Left renal cortex interstitium (tissue), 4 donors: ENCODE data around the gene MPC1. TPM values are rescaled to one million over a fixed set of nuclear protein-coding genes. Genes with fewer than 3 reads are reported as not detected.
"Not testable (repeated sequence)": the region's sequence is repeated elsewhere in the genome, so short reads cannot be mapped to it uniquely, and the experiment has no call there.

Experiments
- DNase-seq, 4 donors: peaks; one replicate each; pipeline ENCODE4 v3.0.0-alpha.2; 2013; ENCODE audit warnings: low read depth in 4 of 4, low spot score in 2 of 4, missing footprints in 1 of 4
- polyA plus RNA-seq, 4 donors: library from polyadenylated mRNA; unstranded; fragments of 120-200 nt; gene quantifications; one replicate each; pipeline ENCODE4 v1.2.1, GENCODE V29; 2013; ENCODE audit not compliant: insufficient read length in 4 of 4

The MPC1 gene
- polyA plus RNA-seq, 4 donors: 79.8 to 91.6 (median 87.2) TPM

DNA sequence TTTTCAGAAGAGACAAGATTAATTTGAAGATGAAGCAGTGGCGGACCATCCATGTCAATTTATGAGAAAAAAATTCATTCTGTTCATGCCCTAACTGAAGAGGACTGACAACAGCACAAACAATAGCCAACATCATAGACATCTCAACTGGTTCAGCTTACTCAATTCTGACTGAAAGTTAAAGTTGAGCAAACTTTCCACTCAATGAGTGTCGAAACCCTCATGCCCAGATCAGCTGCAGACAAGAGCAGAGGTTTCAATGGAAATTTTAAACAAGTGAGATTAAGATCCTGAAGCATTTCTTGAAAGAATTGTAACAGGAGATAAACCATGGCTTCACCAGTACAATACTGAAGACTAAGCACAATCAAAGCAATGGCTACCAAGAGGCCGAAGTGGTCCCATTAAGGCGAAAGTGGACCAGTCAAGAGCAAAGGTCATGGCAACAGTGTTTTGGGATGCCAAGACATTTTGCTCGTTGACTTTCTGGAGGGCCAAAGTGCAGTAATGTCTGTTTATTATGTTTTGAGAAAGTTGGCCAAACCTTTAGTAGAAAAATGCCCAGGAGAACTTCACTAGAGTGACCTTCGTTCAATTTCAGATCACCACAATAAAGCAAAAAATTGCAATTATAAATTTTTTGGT, 34.3 kb downstream of the MPC1 start:
- no peak for DNase-seq

DNA sequence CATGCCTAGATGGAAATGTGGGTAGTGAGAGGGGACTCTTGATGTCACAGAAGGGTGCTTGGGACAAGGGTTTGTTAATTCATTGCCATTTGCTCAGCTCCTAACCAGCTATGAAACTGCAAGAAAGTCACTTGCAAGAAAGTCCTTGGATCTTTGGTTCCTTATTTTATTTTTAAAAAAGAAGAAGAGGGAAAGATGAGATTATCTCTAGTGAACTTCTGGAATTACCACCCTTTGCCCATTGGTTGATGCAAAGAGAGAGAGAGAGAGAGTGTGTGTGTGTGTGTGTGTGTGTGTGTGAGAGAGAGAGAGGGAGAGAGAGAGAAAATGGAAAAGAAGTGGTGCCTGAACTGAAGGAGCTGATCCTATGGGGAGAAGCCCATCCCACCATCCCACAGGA, 35.8 kb downstream of the MPC1 start:
- no peak for DNase-seq

DNA sequence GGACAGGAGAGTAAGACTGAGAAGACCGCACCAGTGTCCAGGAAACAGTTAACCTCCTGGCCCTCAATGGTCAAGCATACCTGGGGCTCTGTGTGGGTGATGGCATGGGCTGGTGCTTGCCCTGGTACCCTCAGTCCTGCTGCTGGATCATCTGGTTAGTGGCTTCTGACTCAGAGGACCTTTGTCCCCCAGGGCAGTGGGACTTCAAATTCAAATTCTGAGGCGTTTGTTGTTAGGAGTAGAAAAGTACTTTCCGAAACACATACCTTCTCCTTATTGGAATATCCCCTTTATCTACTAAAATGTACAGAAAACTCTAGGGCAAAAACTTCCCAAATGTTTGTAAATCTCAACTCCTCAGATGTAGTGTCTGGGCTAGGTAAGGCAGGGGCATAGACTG, 36.3 kb downstream of the MPC1 start:
- DNase-seq: no peak

GRCh38 chr6:166345672-166346071, 37.1 kb downstream of the MPC1 start:
- DNase-seq: not testable (repeated sequence)

GRCh38 chr6:166344921-166345320, 37.8 kb downstream of the MPC1 start:
- DNase-seq: not testable (repeated sequence)

- no peak for DNase-seq
Observed at GRCh38 chr6:166344240-166344639, 38.5 kb downstream of the MPC1 start.

GRCh38 chr6:166343150-166343487, 39.6 kb downstream of the MPC1 start:
- DNase-seq: peak in 1 of 4 donors; percentile 7

- DNase-seq: peak; percentile 53 to 78 (median 75)
Observed at GRCh38 chr6:166342349-166343149, 40.2 kb downstream of the MPC1 start, which contains the start of gene SFT2D1. Gene SFT2D1, minus strand, starts transcription at chr6:166342545. Its CDS starts 64 bp downstream, at chr6:166342481.

DNA sequence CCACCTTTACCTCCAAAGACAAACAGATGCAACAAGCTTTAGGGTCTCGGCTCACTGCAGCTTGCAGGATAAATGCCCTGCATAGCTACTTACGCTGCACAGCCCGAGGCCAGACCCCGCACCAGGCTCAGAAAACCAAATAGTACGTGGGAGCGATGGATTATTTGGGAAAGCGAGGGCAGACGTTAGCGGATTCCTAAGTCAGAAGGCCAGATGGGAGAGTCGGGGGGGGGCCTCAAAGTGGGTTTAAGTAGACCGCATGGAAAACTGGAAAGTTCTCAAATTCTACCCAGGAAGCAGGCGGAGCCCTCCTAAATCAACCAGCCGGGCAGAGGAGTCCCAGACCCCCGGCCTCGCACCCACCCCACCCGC, 40.8 kb downstream of the MPC1 start:
- DNase-seq: peak in 2 of 4 donors; percentile 11 to 19

DNA sequence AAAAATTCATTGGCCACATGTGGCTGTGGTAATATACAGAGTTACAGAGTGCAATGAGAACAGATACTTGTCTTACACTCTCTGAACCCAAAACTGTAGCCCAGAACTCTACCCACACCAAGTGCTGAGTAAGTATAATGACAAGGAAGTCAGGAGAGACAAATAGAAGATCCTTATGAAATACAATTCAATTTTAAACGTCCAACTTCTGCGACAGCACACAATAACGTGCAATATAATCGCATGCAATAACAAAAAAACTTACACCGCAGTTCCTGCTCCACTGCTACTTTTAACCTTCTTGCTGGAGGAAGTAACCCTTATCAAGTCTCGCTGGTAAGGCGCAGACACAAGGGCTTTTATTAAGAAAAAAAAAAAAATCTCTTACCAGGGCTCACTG, 41.3 kb downstream of the MPC1 start:
- no peak for DNase-seq

GRCh38 chr6:166338854-166339253, 43.9 kb downstream of the MPC1 start:
- no peak for DNase-seq

- DNase-seq: no peak
Observed at GRCh38 chr6:166336847-166337246, 45.9 kb downstream of the MPC1 start.

DNA sequence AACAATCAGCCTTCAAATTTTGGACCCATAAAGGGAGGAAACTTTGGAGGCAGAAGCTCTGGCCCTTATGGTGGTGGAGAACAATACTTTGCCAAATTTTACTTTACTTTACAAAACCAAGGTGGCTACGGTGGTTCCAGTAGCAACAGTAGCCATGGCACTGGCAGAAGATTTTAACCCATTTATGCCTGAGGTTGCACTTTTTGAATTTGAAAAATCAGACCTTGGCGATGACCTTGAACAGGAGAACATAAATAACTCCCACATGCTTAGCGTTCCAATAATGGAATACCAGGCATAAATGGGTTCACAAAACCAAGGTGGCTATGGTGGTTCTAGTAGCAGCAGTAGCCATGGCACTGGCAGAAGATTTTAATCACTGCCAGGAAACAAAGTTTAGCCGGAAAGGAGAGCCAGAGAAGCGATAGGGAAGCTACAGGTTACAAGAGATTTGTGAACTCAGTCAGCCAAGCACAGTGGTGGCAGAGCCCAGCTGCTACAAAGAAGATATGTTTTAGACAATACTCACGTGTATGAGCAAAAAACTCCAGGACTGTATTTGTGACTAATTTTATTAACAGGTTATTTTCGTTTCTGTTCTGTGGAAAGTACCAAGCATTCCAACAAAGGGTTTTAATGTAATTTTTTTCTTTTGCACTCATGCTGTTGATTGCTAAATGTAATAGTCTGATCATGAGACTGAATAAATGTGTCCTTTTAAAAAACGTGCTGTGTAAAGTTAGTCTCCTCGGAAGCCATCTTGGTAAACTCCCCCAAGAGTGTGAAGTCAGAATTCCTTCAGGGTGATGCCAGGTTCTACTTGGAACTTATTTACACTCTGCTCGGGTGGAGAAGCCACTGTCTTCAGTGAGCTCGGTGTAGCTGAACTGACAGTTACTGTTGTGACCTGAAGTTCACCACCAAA, 47.1 kb downstream of the MPC1 start:
- no peak for DNase-seq

DNA sequence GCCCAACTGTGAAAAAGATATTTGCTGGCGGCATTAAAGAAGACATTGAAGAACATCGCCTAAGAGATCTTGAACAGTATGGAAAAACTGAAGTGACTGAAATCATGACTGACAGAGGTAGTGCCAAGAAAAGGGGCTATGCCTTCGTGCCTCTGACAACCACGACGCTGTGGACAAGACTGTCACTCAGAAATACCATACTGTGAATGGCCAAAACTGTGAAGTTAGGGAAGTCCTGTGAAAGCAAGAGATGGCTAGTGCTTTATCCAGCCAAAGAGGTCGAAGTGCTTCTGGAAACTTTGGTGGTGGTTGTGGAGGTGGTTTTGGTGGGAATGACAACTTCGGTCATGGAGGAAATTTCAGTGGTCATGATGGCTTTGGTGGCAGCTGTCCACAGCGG, 47.9 kb downstream of the MPC1 start:
- no peak for DNase-seq

DNA sequence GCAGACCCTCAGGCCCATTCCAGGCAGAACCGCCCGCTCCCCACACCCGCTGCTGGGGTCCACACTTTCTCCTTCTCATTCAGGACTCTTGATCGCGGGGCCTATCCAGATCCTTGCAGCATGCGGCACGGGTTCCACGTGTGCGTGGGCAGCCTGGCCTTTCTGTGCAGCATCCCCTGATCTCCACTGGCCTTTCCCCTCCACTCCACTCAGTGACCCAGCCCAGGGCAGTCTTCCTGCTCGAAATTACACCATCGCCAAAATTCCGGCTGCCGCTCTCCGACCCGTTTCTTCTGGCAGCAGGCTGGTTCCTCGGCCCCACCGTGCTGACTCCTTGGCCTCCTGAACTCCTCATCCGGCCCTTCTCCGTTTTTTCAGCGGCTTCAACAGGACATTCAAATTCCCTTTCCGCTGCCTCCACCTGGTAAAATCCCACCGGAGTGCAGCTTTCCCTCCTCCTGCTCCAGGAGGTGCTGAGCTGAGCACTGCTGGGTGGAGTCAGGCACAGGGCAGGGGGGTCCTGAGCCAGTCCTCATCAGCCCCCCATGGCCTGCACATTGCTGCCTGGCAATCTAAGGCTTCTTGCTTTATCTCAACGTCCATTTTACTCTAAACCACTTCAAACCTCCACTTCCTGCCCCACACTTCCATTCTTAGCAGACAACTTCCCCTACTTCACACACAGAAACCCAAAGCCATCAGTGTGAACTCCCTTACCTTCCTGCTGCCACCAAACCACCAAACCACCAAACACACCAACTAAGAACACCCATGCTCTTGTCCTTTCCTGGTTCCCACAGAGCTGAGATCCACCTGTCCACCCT, 49.4 kb downstream of the MPC1 start:
- no peak for DNase-seq

DNA sequence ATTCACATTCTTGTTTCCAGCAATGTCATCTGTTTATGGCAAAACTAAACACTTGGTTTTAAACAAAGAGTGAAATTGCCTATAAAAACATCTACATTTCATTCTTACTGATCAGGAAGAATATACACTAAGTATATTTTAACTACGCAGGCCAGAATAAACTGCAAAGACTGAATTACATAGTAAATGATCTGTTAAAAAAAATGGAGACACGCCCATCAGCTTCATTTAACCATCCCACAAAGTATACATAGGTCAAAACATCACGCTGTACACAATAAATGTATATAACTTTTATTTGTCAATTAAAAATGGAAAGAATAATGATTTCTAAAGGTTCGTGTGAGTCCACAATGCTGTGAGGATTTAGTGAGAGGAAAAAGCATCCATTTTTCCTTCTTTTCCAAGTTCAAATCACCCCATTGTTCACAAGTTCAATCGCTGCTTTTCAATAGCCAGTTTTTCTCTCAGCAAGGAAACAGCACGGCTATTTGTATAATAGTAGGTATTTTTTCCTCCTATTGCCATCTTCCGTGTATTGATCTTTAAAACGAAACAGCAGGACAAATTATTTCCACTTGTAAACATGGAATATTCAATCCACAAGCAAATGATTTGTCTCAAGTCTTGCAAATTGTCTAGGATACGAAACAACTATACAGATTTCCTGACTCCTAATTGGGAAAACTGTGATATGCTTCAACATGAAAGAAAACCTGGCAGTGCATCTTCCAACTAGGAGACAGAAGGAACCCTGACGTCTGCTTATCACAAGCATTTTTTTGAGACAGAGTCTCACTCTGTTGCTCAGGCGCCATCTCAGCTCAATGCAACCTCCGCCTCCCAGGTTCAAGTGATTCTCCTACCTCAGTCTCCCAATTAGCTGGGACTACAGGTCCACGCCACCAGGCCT, 51.0 kb downstream of the MPC1 start:
- no peak for DNase-seq

GRCh38 chr6:166330612-166331011, 52.1 kb downstream of the MPC1 start:
- DNase-seq: no peak

- DNase-seq: no peak
Observed at GRCh38 chr6:166325383-166326042, 57.2 kb downstream of the MPC1 start.

DNA sequence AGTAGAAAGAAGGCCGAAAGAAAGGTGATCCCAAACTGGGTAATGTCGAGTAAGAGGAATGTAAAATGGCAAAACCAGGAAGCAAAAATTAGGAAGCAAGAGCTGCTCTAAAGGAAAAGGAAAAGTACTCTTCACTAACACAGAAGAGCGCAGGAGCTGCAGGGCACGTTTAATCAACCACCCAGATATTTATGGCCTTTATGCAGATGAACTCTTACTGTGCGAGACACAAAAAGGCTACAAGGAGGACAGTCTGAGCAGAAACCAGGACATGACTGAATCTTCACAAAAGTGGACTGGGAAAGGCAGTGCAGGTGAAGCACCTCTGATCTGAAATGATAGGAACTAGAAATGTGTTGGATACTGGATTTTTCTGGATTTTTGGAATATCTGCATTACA, 59.3 kb downstream of the MPC1 start:
- DNase-seq: no peak
